CD4-positive, CD25-positive, alpha-beta regulatory T cell (primary cell): ENCODE measurements around the gene GPR31. TPM values are rescaled to one million over a fixed set of nuclear protein-coding genes. Genes with fewer than 3 reads are reported as not detected.

ENCODE experiments used
- ATAC-seq, 2 donors: fragments of 150-1000 bp; cut with Tn5 transposase; one replicate each; pipeline ENCODE4 v1.10.0; 2021; ENCODE audit warnings: low read depth in 2 of 2, moderate number of reproducible peaks in 2 of 2, moderate library complexity in 1 of 2
- DNase-seq, 3 donors: peaks; one replicate each; pipeline versions ENCODE4 v3.0.0 to v3.0.0-alpha.2; 2012 to 2022; ENCODE audit warnings: mixed read lengths in 1 of 3
- H3K27ac ChIP-seq: one replicate; pipeline ENCODE4 v1.7.0; 2013; ENCODE audit warnings: mild to moderate bottlenecking, low read length; ENCODE audit not compliant: insufficient read depth, poor library complexity, severe bottlenecking
- H3K27me3 ChIP-seq: one replicate; pipeline ENCODE4 v1.7.0; 2013; ENCODE audit warnings: low read length; ENCODE audit not compliant: control insufficient read depth, insufficient read depth
- H3K36me3 ChIP-seq: one replicate; pipeline ENCODE4 v1.7.0; 2013; ENCODE audit warnings: mild to moderate bottlenecking, low read length, moderate library complexity; ENCODE audit not compliant: control insufficient read depth, insufficient read depth
- H3K4me1 ChIP-seq: 2 replicates; pipeline ENCODE4 v1.7.0; 2013; ENCODE audit warnings: mild to moderate bottlenecking, low read length; ENCODE audit not compliant: insufficient read depth, control insufficient read depth, poor library complexity, severe bottlenecking
- H3K4me3 ChIP-seq: one replicate; pipeline ENCODE4 v1.7.0; 2013; ENCODE audit warnings: low read depth, mild to moderate bottlenecking, low read length, moderate library complexity
- H3K9me3 ChIP-seq, 2 experiments: 1 replicate in 1 of 2; 2 replicates in 1 of 2; pipeline ENCODE4 v1.7.0; 2013; ENCODE audit warnings: low read length in 2 of 2, mild to moderate bottlenecking in 1 of 2, moderate library complexity in 1 of 2; ENCODE audit not compliant: control insufficient read depth in 2 of 2
- H3K27ac Mint-ChIP-seq, 3 donors: one replicate each; pipeline ENCODE4 v1.8.0; 2020 to 2022; ENCODE audit warnings: mild to moderate bottlenecking in 3 of 3, mixed read lengths in 3 of 3, moderate library complexity in 2 of 3
- H3K27me3 Mint-ChIP-seq: one replicate; pipeline ENCODE4 v1.8.0; 2022; ENCODE audit warnings: mild to moderate bottlenecking, mixed read lengths
- H3K36me3 Mint-ChIP-seq: one replicate; pipeline ENCODE4 v1.8.0; 2020; ENCODE audit warnings: mixed read lengths
- H3K4me1 Mint-ChIP-seq, 4 donors: one replicate each; pipeline ENCODE4 v1.8.0; 2020 to 2022; ENCODE audit warnings: mixed read lengths in 4 of 4, mild to moderate bottlenecking in 1 of 4
- H3K4me3 Mint-ChIP-seq, 4 donors: one replicate each; pipeline ENCODE4 v1.8.0; 2020 to 2022; ENCODE audit warnings: mild to moderate bottlenecking in 4 of 4, mixed read lengths in 4 of 4, moderate library complexity in 3 of 4
- H3K9me3 Mint-ChIP-seq, 7 donors: one replicate each; pipeline ENCODE4 v1.8.0; 2020 to 2022; ENCODE audit warnings: mixed read lengths in 7 of 7, mild to moderate bottlenecking in 3 of 7, moderate library complexity in 2 of 7
- polyA plus RNA-seq, 4 donors: library from polyadenylated mRNA; unstranded; fragments of 300-500 nt; fragmentation: Illumina TruSeq; gene quantifications; one replicate each; pipeline ENCODE4 v1.2.3, GENCODE V29; 2021
- total RNA-seq: library from RNA; stranded (reverse); gene quantifications from one replicate; pipeline ENCODE4 v1.2.3, GENCODE V29; 2022

Gene GPR31
- total and polyA plus RNA-seq, 5 donors from 2014 or later = not detected

DNA sequence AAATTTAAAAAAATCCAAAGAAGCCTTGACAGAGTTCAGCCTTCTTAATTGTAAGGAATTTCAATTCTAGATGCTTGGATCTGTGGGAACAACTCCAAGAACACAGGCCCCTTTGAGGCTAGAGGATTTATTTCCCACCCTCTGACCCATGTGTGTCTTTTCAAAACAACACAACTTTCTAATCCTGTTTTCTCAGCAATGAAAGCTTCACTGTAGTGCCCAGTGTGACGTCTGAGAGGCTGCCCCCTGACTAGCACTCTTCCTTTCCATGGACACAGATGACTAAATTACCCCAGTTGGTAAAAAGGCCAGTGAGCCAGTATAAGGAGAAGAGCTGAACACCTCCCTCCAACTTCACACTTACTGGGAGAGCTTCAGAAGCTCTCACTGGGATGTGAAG, 51.4 kb downstream of the GPR31 start:
- Histone ChIP-seq H3K27me3 (no peaks in the 10 kb centered on the region), H3K9me3 (no peaks in the 10 kb centered on the region), H3K4me1 (peaks cover 21% of the 10 kb centered on the region), H3K27ac (no peak overlapping the region), H3K36me3 (no peaks in the 10 kb centered on the region), H3K4me3 (no peak overlapping the region)
- Mint-ChIP-seq H3K27me3 (no peaks in the 10 kb centered on the region), H3K4me3 (no peak overlapping the region), H3K9me3 (peaks cover 0 to 5% (median 0%) of the 10 kb centered on the region in 7 donors), H3K4me1 (peaks cover under 1 to 44% (median 29%) of the 10 kb centered on the region in 4 donors), H3K27ac (no peak overlapping the region), H3K36me3 (no peaks in the 10 kb centered on the region)
- DNase-seq (no peak), ATAC-seq (no peak)

Other genes starting within 250 kb of the GPR31 start
- gene RNASET2, start 201.4 kb downstream of the GPR31 start, total RNA-seq = 213 TPM
- 100 to 1,000 TPM; 361 to 410 (median 381) TPM for gene RNASET2, start 201.4 kb downstream of the GPR31 start, polyA plus RNA-seq
- gene CEP43, start 158.6 kb downstream of the GPR31 start, total RNA-seq = 32.5 TPM
- gene CEP43, start 158.6 kb downstream of the GPR31 start, polyA plus RNA-seq = 1 to 10 TPM; 5.6 to 9.8 (median 7.4) TPM
- gene CCR6, start 34.9 kb downstream of the GPR31 start, total RNA-seq = 40.8 TPM
- gene CCR6, start 34.9 kb downstream of the GPR31 start, polyA plus RNA-seq = 10 to 100 TPM; 52.7 to 97.3 (median 79.0) TPM
- gene UNC93A, start 133.3 kb upstream of the GPR31 start, total RNA-seq = not detected
- not detected for gene UNC93A, start 133.3 kb upstream of the GPR31 start, polyA plus RNA-seq
- not detected for gene TTLL2, start 167.1 kb upstream of the GPR31 start, total RNA-seq
- not detected for gene TTLL2, start 167.1 kb upstream of the GPR31 start, polyA plus RNA-seq